PC-3 (cell line): Measurements from ENCODE around the gene CCR7. TPM values are rescaled to one million over a fixed set of nuclear protein-coding genes. Genes with fewer than 3 reads are reported as not detected.

Experiments used
- ATAC-seq: fragments of 200-7000 bp; cut with Tn5 transposase; 2 replicates; pipeline ENCODE4 v1.9.1; 2020; ENCODE audit warnings: mild to moderate bottlenecking, moderate library complexity
- BruUV-seq: library from RNA; stranded (reverse); fragments of 400-500 nt; replicated peaks from 2 replicates; lab custom pipeline; 2021; lab: Mats Ljungman, UMichigan
- CTCF ChIA-PET: fragments of 300-600 bp; sonication (Branson Sonifier 250); formaldehyde crosslinking; loops from one replicate; lab custom pipeline; 2022; ENCODE audit warnings: antibody characterized with exemption; lab: Charles Lee
- POLR2A ChIA-PET: fragments of 300-600 bp; sonication (Branson Sonifier 250); formaldehyde crosslinking; loops from one replicate; lab custom pipeline; 2022; ENCODE audit warnings: antibody characterized with exemption; ENCODE audit not compliant: unreplicated experiment; lab: Charles Lee
- DNase-seq: peaks from one replicate; pipeline ENCODE4 v3.0.0-alpha.2; 2015
- H2AFZ ChIP-seq: fragments of 300-600 bp; sonication (generic); 2 replicates; pipeline ENCODE4 v1.6.0; 2016; ENCODE audit warnings: antibody characterized with exemption, low read length
- H3F3A ChIP-seq: fragments of 300-600 bp; sonication (generic); one replicate; pipeline ENCODE4 v1.6.0; 2017; ENCODE audit warnings: antibody characterized with exemption, low read length, control low read depth, mild to moderate bottlenecking; ENCODE audit not compliant: unreplicated experiment
- H3K27ac ChIP-seq: fragments of 300-600 bp; sonication (generic); 2 replicates; pipeline ENCODE4 v1.5.1; 2016; ENCODE audit warnings: mild to moderate bottlenecking, low read length
- H3K27me3 ChIP-seq: fragments of 300-600 bp; sonication (generic); 2 replicates; pipeline ENCODE4 v1.6.1; 2016; ENCODE audit warnings: low read length, mixed read lengths
- H3K36me3 ChIP-seq: fragments of 300-600 bp; sonication (generic); 2 replicates; pipeline ENCODE4 v1.6.1; 2016; ENCODE audit warnings: low read depth, mixed run types, low read length, mixed read lengths
- H3K4me1 ChIP-seq: fragments of 300-600 bp; sonication (generic); 2 replicates; pipeline ENCODE4 v1.5.1; 2016; ENCODE audit warnings: low read length; ENCODE audit not compliant: insufficient read depth
- H3K4me2 ChIP-seq: fragments of 300-600 bp; sonication (generic); 2 replicates; pipeline ENCODE4 v1.6.0; 2016; ENCODE audit warnings: low read length
- H3K4me3 ChIP-seq: fragments of 300-600 bp; sonication (generic); 2 replicates; pipeline ENCODE4 v1.5.1; 2016; ENCODE audit warnings: mild to moderate bottlenecking, low read length, mixed read lengths
- H3K79me2 ChIP-seq: fragments of 300-600 bp; sonication (generic); 2 replicates; pipeline ENCODE4 v1.6.1; 2017; ENCODE audit warnings: low read length, mixed read lengths
- H3K9ac ChIP-seq: fragments of 300-600 bp; sonication (generic); 2 replicates; pipeline ENCODE4 v1.6.0; 2016; ENCODE audit warnings: mild to moderate bottlenecking, low read length
- H3K9me2 ChIP-seq: fragments of 300-600 bp; sonication (generic); replicated peaks from 2 replicates; pipeline ENCODE4 v1.6.1; 2016; ENCODE audit warnings: mixed run types, low read length, mixed read lengths
- H3K9me3 ChIP-seq: fragments of 300-600 bp; sonication (generic); 2 replicates; pipeline ENCODE4 v1.6.1; 2016; ENCODE audit warnings: low read length, mixed read lengths
- H4K20me1 ChIP-seq: fragments of 300-600 bp; sonication (generic); 2 replicates; pipeline ENCODE4 v1.6.1; 2016; ENCODE audit warnings: low read length, mixed read lengths
- CTCF ChIP-seq: fragments of 300-600 bp; sonication (generic); conservative IDR thresholded peaks from 2 replicates; pipeline ENCODE4 v1.5.1; 2017; ENCODE audit warnings: antibody characterized with exemption, low read depth, mild to moderate bottlenecking, low read length
- EZH2 ChIP-seq: fragments of 300-600 bp; sonication (generic); IDR thresholded peaks from one replicate; pipeline ENCODE4 v1.6.1; 2017; ENCODE audit warnings: antibody characterized with exemption, mild to moderate bottlenecking, low read length; ENCODE audit not compliant: unreplicated experiment
- EZH2phosphoT487 ChIP-seq: fragments of 300-600 bp; sonication (generic); IDR thresholded peaks from 2 replicates; pipeline ENCODE4 v1.6.1; 2018; ENCODE audit warnings: mild to moderate bottlenecking, antibody characterized with exemption, low read length, borderline replicate concordance
- intact Hi-C: fragments of 100-400 bp; cut with micrococcal nuclease; formaldehyde crosslinking; loops from 2 replicates; pipeline ENCODE4 v1.9.0; 2023
- total RNA-seq: library from RNA; depleted of rRNA; stranded (reverse); fragments of >200 nt; gene quantifications from 2 replicates; pipeline ENCODE4 v1.2.3, GENCODE V29; 2014

CCR7 gene
- total RNA-seq, 1 experiment from 2014 or later = not detected

GRCh38 chr17:40568074-40568836 is 3.0 kb upstream of the CCR7 start:
- intact Hi-C loops = loop anchor here (10.0 kb wide), 1 partner anchor 123 kb away; the partner anchor contains the start of gene IGFBP4
- POLR2A ChIA-PET = no interaction called here

GRCh38 chr17:40567377-40567776 is 2.1 kb upstream of the CCR7 start:
- no peak overlapping the region for H3K4me2 ChIP-seq
- no peak for ATAC-seq
- H3K27me3 ChIP-seq = 0 out of 2 replicates have a peak, but pooled peaks cover 3% of the 10 kb centered on the region
- no peak for DNase-seq
- H2AFZ ChIP-seq = no peak overlapping the region
- no peaks in the 10 kb centered on the region for H4K20me1 ChIP-seq
- no peaks in the 10 kb centered on the region for H3K79me2 ChIP-seq
- TF ChIP-seq EZH2 = no peak
- no peaks in the 10 kb centered on the region for H3K9me3 ChIP-seq
- no peaks in the 10 kb centered on the region for H3K36me3 ChIP-seq
- intact Hi-C loops = loop anchor here (10.0 kb wide), 1 partner anchor 123 kb away; the partner anchor contains the start of gene IGFBP4
- no peaks in the 10 kb centered on the region for H3K4me1 ChIP-seq
- no peak overlapping the region for H3K9ac ChIP-seq
- BruUV-seq = no TSS peak
- no peaks in the 10 kb centered on the region for H3K9me2 ChIP-seq
- no peaks in the 10 kb centered on the region for H3F3A ChIP-seq
- no peak overlapping the region for H3K27ac ChIP-seq
- ChIA-PET POLR2A (no interaction called here), CTCF (no interaction called here)
- no peak overlapping the region for H3K4me3 ChIP-seq

More at GRCh38 chr17:40568074-40568836, 3.0 kb upstream of the CCR7 start:
- TF ChIP-seq EZH2 (no peak), CTCF (no peak)
- Histone ChIP-seq H3K9me3 (no peaks in the 10 kb centered on the region), H3F3A (no peaks in the 10 kb centered on the region), H3K4me1 (no peaks in the 10 kb centered on the region), H3K27me3 (0 out of 2 replicates have a peak, but pooled peaks cover 3% of the 10 kb centered on the region), H3K79me2 (no peaks in the 10 kb centered on the region), H2AFZ (no peak overlapping the region), H4K20me1 (no peaks in the 10 kb centered on the region), H3K4me3 (no peak overlapping the region), H3K36me3 (no peaks in the 10 kb centered on the region), H3K4me2 (no peak overlapping the region), H3K9ac (no peak overlapping the region), H3K27ac (no peak overlapping the region), H3K9me2 (no peaks in the 10 kb centered on the region)
- no peak for DNase-seq
- ATAC-seq = no peak
- CTCF ChIA-PET = no interaction called here
- BruUV-seq = no TSS peak

GRCh38 chr17:40565769-40566409 is 617 bp upstream of the CCR7 start:
- H3K79me2 ChIP-seq = no peaks in the 10 kb centered on the region
- no peaks in the 10 kb centered on the region for H4K20me1 ChIP-seq
- no peak overlapping the region for H3K9ac ChIP-seq
- no TSS peak for BruUV-seq
- no peaks in the 10 kb centered on the region for H3K36me3 ChIP-seq
- ChIA-PET POLR2A (no interaction called here), CTCF (no interaction called here)
- no peak overlapping the region for H2AFZ ChIP-seq
- no peak overlapping the region for H3K4me3 ChIP-seq
- H3K9me3 ChIP-seq = no peaks in the 10 kb centered on the region
- H3F3A ChIP-seq = no peaks in the 10 kb centered on the region
- peaks cover under 1% of the 10 kb centered on the region; the same call in 1 of the 2 replicates for H3K4me1 ChIP-seq
- no peak overlapping the region for H3K4me2 ChIP-seq
- intact Hi-C loops = loop anchor here (10.0 kb wide), 1 partner anchor 121 kb away; the partner anchor contains the start of gene IGFBP4
- DNase-seq = no peak
- no peak overlapping the region for H3K27ac ChIP-seq
- H3K27me3 ChIP-seq = 0 out of 2 replicates have a peak, but pooled peaks cover 3% of the 10 kb centered on the region
- no peaks in the 10 kb centered on the region for H3K9me2 ChIP-seq
- TF ChIP-seq EZH2phosphoT487 = no peak
- no peak for TF ChIP-seq EZH2
- TF ChIP-seq CTCF = no peak
- no peak for ATAC-seq
